Hippocampal formation (tissue), 2 donors: Measurements from ENCODE around the gene GCNT2.
"Not testable (repeated sequence)": the region's sequence is repeated elsewhere in the genome, so short reads cannot be mapped to it uniquely, and the experiment has no call there.

ENCODE experiments used
- DNase-seq, 2 donors: peaks; one replicate each; lab custom pipeline; 2025; lab: John Stamatoyannopoulos, UW

Gene GCNT2

DNA sequence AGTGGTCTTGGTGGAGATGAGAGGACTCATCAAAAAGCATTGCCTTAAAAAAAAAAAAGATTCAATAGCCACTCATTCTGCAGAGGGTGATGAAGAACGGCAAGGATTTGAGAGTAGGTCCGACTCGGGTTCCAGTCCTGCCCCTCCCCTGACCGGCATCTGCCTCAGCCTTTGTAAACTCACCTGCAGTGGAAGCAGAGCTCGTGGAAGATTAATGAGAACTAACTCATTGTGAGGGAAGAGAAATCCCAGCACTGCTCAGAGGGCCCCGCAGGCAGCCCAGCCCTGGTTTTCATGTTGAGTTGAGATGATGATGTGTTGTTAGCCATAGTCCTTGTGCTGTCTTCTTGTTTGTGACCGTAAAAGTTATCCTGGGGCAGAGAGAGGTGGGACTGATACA lies 59.4 kb downstream of the GCNT2 start:
- DNase-seq, result no peak

DNA sequence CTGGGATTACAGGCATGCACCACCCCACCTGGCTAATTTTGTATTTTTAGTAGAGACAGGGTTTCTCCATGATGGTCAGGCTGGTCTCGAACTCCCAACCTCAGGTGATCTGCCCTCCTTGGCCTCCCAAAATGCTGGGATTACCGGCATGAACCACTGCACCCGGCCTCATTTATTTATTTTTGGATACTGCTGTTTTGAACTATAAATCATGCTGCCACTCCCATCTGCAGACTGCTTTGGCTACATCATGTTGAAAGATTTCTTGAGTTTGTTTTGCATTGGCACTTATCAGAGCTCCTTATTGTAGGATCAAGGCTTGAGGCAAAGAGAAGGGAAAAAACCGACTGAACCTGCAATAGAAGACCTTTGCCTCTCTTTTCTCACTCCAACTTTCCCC lies 60.3 kb downstream of the GCNT2 start:
- not testable (repeated sequence) for DNase-seq

DNA sequence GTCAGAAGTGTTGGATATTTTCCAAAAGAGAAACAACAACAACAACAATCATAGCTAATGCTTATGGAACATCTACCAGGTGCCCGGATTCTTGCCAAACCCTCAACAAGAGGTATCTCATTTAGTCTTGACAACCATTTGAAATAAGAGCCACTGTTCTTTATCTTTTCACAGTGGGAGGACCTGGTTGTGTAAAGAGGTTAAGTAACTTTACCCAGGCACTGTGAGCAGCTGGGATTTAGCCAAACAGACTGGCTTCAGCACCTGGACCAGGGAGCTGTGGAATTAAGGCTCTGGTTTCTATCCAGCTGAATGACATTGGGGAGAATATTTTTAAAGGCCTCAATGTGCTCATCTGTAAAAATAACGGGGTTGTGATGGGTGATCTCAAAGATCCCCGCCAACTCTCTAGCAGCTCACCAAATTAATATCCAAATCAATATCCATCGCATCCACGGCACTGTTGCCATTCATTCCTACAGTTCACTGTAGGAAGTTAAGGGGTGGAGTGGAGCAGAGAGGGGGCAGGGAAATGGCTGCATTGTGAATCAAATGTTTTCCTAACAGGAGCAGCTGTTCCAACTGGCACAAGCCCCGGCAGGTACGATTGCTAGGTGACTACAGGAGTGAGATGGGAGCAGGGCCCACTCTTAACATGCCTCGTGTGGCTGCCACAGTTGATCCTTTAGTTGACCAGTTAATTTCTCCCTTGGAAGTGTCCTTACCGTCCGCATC lies 61.8 kb downstream of the GCNT2 start:
- no peak for DNase-seq

DNA sequence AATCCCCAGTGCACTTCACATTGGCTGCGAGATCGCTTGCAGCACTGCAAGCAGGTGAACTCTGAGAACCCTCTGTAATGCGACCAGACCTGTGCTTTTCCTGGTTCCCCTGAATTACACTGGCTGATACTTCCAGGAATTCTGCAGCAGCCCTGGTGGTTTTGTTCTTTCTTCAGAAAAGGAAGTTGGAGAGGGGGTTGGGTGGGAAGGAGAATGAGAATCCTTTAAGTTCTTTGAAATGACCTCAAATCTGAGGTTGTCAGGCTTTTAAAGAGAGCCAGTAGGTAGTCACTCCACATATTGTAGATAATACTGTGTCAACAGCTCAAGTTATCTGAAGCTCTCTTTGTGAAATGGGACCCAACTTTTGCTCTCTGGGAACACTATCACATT lies 62.4 kb downstream of the GCNT2 start:
- no peak for DNase-seq

DNA sequence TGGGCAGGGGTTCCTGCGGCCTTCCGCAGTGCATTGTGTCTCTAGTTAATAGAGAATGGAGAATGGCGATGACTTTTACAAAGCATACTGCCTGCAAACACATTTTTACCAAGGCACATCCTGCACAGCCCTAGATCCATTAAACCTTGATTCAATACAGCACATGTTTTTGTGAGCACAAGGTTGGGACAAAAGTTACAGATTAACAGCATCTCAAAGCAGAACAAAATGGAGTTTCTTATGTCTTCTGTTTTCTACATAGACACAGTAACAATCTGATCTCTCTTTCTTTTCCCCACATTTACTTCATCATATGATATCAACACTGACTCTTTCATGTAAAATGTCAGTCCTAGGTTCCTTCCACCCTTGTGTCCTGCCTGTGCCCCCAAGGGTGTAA lies 63.5 kb downstream of the GCNT2 start:
- DNase-seq, result no peak

DNA sequence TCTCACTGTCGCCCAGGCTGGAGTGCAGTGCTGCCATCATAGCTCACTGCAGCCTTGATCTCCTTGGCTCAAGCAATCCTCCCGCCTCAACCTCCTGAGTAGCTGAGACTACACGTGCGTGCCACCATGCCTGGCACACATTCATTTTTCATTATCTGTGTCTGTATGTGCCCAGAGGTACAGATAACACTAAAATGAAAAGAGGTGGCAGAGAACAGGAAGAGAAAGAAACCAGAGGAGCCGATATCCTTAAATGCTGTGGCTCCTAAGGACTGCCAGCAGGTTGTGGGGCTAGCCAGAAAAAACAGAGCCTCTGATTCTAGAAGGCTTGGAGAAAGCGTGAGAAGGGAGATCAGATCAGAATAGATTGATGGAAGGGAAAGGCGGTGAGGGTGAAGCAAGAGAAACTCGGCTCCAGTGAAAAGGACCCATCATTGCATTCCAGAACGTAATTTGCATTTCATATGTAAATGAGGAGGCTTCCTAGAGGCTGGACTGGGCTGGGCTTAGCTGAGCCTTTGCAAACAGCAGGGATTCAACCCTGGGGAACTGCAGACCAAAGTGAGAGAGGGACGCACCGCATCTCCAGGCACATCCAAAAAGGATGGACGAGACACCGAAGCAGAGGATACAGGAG lies 64.2 kb downstream of the GCNT2 start:
- no peak for DNase-seq

DNA sequence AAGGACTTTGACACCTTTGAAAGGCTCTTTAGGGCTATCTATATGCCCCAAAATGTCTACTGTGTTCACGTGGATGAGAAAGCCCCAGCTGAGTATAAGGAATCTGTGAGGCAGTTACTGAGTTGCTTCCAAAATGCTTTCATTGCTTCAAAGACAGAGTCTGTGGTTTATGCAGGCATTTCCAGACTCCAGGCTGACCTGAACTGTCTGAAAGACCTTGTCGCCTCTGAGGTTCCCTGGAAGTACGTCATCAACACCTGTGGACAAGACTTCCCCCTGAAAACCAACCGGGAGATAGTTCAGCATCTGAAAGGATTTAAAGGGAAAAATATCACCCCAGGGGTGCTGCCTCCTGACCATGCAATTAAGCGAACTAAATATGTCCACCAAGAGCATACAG lies 65.2 kb downstream of the GCNT2 start:
- no peak for DNase-seq

DNA sequence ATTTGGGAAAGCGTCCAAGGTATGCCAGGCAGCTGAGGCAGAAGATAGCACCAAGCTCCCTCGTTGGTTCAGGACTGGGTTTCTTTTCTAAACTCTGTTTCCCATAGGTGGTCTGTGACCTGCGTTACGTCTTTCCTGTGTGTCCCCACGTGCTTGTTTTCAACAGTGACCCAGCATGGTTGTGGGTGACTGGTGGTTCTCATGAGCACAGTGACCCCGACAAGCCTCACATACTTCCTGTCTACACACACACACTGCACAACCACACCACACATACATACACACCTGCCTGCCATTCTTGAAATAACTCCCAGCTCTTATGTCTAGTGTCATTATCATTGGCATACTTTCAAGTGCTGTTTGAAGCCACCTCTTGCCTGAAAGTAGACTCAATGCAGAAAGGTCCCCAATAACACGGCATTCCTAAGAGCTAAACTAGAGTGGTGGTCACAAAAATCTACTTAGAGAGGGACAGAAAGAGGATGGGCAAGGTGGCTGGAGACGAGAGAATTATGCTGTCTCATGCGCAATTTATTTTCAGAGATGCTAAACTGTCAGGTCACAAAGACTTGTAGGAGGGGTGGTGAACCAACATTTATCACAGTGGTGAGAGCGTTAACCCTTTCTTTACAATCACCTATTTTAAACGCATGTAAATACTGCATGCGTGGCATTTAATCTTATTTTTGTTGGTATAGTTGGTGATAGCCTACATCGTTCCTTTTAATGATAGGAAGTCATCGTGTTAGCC lies 66.7 kb downstream of the GCNT2 start:
- DNase-seq, result no peak

DNA sequence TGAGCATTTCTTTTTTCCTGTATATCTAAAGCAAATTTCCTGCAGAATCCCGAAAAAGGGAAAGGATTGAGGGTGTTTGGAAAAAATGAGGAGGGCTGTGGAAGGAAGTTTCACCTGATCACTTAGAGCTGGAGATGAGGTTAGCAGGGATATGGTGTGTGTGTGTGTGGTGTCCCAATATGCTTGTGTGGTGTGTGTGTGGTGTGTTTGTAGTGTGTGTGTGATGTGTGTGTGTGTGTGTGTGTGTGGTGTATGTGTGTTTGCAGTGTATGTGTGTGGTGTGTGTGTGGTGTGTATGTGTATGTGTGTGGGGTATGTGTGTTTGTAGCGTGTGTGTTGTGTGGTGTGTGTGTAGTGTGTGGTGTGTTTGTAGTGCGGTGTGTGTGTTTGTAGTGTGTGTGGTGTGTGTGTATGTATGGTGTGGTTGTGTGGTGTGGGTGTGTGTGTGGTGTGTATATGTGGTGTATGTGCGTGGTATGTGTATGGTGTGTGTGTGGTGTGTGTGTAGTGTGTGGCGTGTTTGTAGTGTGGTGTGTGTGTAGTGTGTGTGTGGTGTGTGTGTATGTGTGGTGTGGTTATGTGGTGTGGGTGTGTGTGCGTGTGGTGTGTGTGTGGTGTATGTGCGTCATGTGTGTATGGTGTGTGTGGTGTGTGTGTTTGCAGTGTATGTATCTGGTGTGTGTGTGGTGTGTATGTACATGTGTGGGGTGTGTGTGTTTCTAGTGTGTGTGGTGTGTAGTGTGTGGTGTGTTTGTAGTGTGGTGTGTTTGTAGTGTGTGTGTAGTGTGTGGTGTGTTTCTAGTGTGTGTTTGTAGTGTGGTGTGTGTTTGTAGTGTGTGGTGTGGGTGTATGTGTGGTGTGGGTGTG lies 67.6 kb downstream of the GCNT2 start:
- no peak for DNase-seq

DNA sequence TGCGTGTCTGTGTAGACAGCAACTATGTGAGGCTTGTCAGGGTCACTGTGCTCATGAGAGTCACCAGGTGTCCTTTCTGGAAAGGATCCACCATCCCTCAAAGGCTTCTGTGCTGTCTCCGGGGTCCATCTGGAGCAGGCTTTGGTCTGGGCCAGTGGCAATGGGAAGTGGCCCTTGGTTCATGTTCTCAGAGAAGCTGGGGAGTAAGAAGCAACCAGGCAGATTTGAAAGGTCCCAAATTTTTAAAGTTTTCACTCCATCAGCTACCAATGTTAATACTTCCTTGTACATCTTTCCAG lies 68.2 kb downstream of the GCNT2 start:
- no peak for DNase-seq

DNA sequence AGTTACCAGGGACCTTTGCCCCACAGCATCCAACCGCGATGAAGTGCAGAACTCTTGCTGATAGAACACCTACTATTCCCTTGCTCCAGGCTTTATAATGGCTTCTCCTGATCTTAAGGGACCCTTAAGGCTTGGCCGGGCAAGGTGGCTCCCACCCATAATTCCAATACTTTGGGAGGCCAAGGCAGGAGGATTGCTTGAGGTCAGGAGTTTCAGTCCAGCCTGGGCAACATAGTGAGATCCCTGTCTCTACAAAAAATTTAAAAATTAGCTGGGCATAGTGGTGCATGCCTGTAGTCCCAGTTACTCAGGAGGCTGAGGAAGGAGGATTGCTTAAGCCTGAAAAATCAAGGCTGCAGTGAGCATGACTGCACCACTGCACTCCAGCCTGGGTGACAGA lies 68.8 kb downstream of the GCNT2 start:
- no peak for DNase-seq

DNA sequence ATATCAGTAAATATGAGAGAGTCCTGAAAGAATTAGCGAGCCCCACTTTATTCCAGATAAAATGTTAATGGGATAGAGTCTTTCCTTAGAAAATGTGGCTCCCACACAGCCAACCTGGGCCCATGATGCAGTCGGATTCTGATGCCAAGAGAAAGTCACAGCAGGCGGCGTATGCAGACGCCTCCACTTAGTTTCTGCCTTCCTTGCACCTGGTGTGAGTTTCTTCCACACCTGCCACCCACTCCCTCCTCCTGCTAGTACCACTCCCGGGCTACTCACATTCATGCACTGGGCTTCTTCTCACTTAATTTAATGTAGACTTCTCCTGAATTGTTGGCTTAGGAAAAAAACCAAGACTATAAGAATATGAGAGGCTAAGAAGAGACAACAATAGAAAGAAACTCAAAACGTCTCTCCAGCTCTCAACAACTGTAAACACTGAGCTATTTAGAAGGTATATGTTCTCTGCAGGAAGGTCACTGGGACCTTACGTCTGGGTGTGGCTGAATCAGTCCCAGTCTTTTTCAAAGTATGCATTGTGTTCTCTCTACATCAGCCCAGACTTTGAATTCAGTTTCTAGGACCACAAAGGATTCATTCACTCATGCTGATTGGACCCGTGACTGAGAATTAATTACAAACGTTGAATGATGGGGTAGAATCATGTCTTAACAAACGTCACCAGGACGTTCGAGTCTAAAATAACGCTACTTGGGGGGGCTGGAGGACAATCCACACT lies 70.4 kb downstream of the GCNT2 start:
- no peak for DNase-seq

DNA sequence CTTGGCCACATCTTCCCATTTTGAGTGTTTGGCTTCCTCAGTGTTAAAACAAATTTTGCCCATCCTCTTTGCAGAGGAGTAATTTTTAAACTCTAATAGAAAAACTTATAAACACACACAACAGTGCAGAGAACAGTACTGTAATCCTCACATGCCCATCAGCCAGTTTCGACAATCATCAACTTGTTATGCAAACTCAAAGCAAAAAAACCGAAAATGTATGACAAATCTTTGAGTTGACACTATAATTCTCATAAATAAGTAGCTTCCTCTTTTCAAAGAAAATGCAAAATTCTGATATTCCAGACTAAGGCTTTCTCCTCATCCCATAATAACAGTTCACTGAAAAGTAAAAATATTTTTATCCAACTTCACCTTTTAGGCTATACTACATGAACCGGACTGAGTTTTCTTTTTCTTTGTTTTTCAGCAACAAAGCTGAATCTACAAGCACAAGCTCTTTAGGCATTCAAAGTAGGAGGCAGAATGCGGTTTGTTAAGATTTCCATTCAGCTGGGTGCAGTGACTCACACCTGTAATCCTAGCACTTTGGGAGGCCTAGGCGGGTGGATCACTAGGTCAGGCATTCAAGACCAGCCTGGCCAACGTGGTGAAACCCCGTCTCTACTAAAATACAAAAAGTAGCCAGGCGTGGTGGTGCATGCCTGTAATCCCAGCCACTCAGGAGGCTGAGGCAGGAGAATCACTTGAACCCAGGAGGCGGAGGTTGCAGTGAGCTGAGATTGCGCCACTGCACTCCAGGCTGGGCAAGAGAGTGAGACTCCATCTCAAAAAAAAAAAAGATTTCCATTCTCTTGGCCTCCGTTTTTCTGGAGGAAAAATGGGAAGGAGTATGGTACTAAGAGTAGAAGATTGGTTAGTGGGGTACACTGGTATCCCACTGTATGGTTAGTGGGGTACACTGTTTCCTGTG lies 74.8 kb downstream of the GCNT2 start:
- no peak for DNase-seq

DNA sequence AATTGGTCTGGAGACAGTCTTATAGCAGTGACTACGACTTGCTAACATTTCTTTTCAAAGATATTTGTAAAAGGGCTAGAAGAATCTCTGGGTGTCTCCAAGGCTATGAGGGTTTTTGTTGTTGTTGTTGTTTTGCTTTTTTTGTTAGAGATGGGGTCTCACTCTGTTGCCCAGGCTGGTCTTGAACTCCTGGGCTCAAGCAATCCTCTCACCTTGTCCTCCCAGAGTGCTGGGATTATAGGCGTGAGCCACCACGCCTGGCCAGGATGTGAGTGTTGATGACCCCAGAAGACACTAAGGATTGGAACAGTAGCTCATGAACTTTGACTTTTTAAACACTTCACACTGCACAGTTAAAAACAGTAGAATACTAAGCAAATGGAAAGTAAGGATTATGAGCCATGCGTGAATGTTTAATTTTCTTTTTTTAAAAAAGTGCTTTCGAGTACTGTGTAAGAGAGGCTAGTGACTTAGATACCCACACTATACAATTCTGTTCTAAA lies 76.4 kb downstream of the GCNT2 start:
- DNase-seq, result no peak

DNA sequence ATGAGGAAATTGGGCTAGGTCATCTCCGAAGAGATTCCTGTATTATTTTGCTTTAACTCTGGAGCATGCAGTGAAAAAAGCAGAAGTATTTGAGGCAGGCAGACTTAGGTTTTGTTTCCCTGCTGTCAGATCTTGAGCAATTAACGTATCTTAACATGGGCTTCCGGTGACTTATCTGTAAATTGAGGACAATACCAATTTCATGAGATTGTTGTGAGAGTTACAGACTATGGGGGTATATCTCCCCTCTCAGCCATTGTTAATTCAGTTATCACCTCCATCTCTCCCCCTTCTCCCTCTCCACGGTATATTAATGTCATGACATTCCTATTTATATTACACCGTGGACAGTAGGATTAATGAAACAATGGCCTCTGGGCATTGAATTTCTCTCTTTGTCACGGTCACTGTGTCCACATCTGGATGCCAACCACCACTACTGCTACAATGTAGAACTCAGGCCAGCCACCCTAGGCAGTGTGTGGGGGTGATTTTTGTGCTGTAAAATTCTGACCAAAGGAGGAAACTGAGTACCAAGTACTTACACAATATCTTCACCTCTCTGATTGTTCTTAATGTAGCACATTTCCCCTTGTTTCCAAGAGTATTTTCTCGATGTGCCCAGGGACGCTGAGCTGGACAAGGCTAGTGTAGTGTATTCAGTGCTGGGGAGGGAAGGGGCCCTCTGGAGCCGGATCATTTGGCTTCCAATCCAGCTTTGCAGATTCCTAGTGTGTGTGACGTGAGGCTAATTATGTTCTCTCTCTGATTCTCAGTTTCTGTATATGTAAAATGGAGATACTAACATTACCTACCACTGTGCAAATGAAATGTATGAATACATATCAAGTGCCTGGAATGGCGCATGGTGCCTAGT lies 77.2 kb downstream of the GCNT2 start:
- DNase-seq, result no peak

DNA sequence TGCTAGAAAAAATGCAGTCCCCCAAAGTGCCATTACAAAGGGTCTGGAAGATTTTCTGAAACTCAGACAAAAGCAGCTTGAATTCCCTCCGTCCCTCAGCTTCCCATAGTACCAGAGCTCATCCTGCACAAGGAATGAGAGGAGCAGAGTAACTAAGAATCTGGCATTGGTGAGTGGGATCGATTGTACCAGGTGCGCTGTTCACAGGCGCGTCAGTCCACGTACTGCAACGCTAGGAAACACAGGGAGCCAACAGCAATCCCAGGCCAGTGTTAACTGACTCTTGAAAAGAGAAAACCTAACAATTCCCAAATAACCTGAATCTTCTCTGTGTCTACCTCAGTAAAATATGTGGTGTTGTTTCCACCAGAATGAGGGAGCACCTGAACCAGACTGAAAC lies 77.9 kb downstream of the GCNT2 start:
- DNase-seq, result no peak

DNA sequence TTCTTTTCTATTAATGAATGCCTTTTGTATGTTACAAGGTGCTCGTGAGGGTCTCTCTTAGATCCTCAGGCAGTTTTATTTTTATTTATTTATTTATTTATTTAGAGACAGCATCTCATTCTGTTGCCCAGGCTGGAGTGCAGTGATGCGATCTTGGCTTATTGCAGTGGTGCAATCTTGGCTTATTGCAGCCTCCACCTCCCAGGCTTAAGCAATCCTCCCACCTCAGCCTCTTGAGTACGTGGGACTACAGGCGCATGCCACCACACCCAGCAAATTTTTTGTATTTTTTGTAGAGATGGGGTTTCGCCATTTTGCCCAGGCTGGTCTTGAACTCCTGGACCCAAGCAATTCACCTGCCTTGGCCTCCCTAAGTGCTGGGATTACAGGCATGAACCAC lies 79.5 kb downstream of the GCNT2 start:
- not testable (repeated sequence) for DNase-seq

DNA sequence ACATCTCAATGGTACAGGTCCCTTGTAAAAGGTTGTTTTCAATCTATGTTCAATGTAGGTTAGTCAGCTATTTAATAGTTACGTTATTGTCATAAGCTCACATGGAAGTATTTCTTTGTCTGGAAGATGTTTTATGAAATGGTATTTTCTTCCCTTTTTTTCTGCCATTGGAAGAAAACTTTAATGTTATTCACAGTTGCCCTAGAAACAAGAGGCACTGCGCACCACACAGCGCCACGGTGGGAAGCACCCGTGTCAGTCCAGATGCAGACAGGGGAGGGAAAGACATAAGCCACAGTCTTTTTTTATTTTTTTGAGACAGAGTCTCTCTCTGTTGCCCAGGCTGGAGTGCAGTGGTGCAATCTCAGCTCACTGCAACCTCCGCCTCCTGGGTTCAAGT lies 82.1 kb downstream of the GCNT2 start:
- DNase-seq, result no peak

DNA sequence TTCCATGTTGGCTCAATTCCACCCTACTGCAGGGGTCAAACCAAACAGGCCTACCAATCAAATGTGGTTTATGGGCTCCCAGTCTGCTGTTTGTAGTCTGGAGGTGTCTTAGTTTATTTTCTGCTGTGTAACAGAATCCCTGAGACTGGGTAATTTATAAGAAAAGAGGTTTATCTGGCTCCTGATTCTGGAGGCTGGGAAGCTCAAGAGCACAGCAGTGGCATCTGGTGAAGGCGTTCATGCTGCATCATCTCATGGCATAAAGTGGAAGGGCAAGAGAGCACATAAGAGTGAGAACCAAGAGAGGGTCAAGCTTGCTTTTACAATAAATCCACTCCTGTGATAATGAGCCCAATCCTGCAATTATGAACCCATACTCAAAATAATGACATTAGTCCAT lies 87.9 kb downstream of the GCNT2 start:
- no peak for DNase-seq
